HG03039 (cell line): Measurements from ENCODE around the gene RXFP2.

ENCODE experiments used
- ATAC-seq: cut with Tn5 transposase; IDR thresholded peaks from one replicate; pipeline ENCODE4 v1.9.1; 2021; ENCODE audit warnings: mild to moderate bottlenecking, moderate library complexity; ENCODE audit not compliant: unreplicated experiment

RXFP2 gene

DNA sequence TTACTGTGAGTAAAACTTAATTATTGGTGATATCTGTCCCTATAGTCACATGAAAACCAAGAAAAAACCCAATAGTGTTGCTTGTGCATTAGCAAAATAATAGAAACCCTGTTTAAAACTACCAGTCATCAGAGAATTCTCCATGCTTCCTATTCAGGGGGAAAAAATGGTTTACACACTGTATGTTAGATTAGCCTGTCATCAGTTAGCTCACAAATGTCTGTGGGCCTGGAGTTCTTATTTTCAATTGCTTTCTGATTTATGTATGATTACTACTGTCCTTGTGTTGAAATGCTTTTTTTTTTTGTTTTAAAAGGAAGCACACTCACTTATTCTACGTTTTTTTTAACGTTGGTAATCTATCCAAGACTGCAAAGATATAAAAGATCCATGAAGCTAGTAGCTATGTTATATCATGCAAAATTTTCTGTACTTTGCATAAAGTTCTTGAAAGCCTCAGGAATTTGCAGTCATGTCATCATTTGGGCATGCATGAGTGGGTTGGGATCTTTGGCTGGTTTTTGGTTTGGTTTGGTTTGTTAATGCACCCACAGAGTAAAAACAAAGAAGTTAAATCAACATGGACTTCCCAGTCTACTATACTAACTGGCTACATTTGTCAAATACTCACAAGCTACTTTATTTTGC, 25.9 kb downstream of the RXFP2 start:
- ATAC-seq, result no peak

DNA sequence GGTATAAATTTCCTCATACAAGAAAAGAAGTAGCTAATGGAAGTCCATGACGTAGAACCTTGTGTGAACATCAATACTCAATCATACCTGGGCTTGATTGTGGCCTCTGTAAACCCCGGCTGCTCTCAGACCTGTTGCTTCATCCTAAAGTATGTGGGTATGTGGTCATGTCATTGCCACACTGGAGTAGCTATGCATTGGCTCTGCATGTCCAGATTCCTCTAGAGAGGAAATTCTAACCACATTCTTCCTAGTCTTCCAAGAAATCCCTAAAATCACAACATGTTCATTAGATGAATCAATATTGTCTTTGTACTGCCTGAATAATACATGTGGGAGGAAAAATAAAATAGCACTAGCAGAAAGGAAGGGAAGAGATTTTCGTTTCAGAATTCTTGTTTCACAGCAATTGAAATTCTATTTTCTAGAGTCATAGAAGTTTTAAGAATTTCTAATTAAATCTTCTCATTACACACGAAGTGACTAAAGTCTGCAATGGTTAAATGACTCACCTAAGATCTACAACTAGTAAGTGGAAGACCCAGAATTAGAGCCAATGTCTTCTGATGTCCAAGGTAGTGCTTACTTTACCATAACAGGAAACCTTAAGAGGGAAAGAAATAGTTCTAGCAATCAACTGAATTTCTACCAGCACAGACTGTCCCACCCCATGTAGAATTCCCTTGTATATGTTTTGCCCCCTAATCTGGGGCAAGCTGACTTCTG, 28.0 kb downstream of the RXFP2 start:
- ATAC-seq, result no peak

GRCh38 chr13:31768351-31768750, 29.0 kb downstream of the RXFP2 start:
- ATAC-seq, result no peak

DNA sequence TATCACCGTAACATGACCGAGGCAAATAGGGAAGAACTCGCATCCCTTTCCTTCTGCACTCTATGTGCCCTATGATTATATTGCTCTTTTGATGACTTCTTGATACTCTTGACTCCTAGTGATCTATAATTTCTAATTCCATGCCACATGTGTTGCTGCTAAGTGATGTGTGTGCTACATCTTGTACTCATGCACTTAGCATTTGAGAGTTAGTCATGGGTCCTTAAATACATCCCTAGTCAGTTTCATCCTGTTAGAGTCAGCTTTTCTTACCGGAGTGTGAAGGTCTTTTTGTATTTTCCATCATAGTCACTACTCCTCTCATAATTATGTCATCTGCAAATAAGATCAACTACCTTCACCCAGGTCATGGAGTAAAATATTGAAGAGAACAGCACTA, 30.2 kb downstream of the RXFP2 start:
- no peak for ATAC-seq

GRCh38 chr13:31772231-31772630, 32.9 kb downstream of the RXFP2 start:
- ATAC-seq, result no peak

GRCh38 chr13:31773538-31773937, 34.2 kb downstream of the RXFP2 start:
- no peak for ATAC-seq

- ATAC-seq, result no peak
Measured at GRCh38 chr13:31774186-31774750, 34.9 kb downstream of the RXFP2 start.

DNA sequence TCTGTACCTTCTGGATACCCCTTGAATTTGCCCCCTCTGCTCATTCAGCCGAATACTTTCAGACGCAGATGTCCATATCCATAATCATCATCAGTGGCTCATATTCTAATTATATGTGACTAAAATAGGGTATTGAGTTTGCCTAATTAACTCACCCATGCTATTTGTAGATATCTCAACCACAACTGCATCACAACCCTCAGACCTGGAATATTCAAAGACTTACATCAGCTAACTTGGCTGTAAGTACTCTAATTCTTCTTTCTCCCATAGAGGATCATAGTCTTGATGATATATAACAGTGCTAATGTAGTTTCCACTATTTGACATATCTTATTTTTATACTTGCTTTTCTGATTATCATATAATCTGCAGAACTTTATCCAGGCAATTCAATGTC, 35.8 kb downstream of the RXFP2 start:
- ATAC-seq, result no peak

- no peak for ATAC-seq
Measured at GRCh38 chr13:31775686-31776085, 36.4 kb downstream of the RXFP2 start.

- no peak for ATAC-seq
Measured at GRCh38 chr13:31781064-31781463, 41.7 kb downstream of the RXFP2 start.

DNA sequence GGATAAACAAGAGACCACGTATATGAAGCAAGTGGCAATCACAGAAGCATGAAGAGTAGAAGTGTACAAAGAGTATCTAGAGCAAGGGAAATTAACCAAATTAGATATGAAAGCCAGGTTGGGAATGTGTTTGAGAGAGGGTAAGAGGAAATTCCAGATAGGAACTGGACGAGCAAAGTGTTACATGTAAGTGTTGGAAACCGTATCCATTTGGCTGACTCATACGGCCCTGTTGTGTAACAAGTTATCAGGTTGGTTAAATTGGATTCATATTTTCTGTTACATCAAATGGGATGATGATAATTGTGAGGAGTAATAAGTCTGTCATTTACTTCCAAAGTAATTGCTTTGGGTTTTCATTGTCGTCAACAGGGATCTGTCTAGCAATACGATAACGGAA, 46.7 kb downstream of the RXFP2 start:
- no peak for ATAC-seq

DNA sequence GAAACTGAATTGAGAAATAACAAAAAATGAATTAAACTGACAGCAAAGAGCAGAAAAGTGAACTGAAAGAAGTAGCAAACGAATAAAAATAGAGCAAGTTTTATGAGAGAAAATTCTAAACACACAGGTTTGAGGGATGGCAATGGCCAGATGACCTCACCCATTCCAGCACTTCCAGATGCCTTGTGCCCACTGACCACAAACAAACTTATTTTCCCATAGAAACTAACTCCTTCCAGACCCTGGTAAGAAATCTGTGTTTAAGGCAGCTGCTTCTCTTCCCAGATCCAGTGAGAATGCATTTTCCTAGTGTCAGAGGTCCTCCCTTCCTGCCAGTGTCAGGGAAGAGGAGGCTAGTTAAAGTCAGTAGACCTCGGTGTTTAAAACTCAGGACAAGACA, 51.7 kb downstream of the RXFP2 start:
- no peak for ATAC-seq

DNA sequence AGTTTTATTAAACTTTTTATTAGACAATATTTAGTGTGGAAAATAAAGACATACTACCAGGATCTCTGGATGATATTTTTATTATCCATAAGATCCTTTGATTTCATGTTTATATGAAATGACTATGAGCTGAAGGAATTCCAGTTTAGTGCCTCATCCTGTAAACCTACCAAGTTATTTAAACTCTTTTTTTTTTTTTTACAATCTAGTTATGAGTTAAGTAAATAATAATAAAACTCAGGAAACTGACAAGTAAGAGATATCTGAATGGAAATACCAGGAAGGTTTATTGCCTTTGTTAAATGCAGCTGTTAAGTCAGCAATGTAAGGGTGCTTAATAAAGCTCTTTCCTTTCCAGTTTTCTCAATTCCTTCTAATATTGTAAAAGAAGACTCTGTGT, 53.9 kb downstream of the RXFP2 start:
- no peak for ATAC-seq

- no peak for ATAC-seq
Measured at GRCh38 chr13:31794452-31794851, 55.1 kb downstream of the RXFP2 start.

- ATAC-seq, result no peak
Measured at GRCh38 chr13:31797154-31797775, 57.9 kb downstream of the RXFP2 start.

GRCh38 chr13:31798189-31798588, 58.9 kb downstream of the RXFP2 start:
- no peak for ATAC-seq

DNA sequence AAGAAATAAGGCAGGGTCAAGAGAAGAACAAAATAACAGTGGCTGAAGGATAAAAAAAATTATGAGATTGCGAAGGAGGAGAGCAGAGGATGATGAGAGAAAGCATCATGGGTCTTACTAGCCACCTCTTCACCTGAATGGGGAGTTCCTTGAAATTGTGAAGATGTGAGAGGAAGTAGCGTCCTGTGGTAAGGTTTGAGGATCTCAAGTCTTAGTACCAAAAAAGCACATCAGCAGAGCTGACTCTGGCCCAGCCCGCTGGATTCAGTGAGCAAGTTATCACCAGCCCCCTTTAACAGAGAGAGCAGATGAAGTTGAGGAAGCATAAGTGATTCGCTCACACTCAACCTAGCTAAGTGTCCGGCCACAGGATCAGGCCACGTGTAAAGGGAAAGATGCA, 61.8 kb downstream of the RXFP2 start:
- no peak for ATAC-seq

DNA sequence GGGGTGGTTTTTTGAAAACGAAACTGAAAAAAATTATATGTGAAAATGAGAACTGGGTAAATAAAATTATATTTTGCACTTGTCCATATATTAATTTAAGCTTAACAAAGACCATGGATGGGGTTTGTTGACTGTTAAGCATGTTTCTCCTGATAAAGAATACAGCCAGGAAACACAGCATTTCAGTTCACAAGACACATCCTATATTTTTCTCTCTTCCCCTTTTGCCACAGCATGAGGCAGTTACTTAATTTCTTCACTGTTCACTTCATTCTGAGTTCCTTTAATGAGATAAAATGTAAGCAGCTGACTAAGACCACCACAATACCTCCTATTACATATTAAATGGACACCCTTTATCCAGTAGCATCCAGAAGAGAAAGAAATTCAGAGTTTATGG, 64.0 kb downstream of the RXFP2 start:
- no peak for ATAC-seq

GRCh38 chr13:31805841-31806240, 66.5 kb downstream of the RXFP2 start:
- no peak for ATAC-seq

DNA sequence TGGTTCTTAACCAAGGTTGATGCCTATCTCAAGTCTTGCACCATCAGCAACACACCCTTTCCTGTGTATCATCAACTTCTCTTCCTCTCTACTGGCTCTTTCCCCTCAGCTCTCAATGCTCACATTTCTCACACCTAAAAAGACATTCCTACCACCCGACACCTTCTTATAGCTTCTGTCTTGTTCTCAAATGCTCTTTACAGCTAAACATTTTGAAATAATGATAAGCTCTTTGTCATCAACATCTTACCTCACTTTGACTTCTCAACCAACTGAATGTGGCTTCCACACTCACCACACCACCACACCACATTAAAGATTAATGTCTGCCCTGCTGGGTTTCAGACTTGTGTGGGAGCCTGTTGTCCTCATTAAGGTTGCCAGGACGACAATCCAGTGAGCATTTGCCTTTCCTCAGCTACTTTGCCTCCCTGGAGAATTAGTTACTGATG, 67.8 kb downstream of the RXFP2 start:
- no peak for ATAC-seq

DNA sequence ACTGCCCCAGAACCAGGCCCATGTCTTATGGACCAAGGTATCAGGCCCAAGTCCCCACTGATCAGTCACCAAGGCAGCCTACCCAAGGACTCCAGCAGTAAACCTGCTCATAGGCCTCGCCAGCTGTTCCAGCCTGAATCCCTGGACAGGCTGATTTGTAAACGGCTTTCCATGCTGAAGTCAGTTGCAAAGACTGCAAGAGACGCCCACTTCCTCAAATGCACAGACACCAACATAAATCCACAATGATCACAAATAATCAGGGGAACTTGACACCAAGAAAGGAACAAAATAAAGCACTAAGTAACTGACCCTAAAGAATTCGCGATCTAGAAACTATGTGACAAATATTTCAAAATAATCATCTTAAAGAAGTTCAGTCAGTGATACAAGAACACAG, 75.2 kb downstream of the RXFP2 start:
- no peak for ATAC-seq
